GM12892 (cell line): ENCODE data around the gene L3HYPDH.

Experiments
- POLR2AphosphoS5 ChIP-seq: IDR thresholded peaks from 2 replicates; pipeline ENCODE4 v1.6.1; 2011; ENCODE audit warnings: low read depth, low read length, control low read depth
- TAF1 ChIP-seq: IDR thresholded peaks from 2 replicates; pipeline ENCODE4 v1.6.1; 2011; ENCODE audit warnings: low read depth, mild to moderate bottlenecking, control low read depth, low read length, borderline replicate concordance

GRCh38 chr14:59507063-59507751 lies 23.0 kb upstream of the L3HYPDH start:
- TF ChIP-seq TAF1 (no peak), POLR2AphosphoS5 (no peak)
